Measurements from ENCODE around the gene GJA1. TPM values are rescaled to one million over a fixed set of nuclear protein-coding genes. Genes with fewer than 3 reads are reported as not detected.

Gene GJA1
- total and polyA plus RNA-seq, 2 of the 13 experiments (the other 11 are each of a cell fraction or from before 2014, with no cell fraction given), result not detected

DNA sequence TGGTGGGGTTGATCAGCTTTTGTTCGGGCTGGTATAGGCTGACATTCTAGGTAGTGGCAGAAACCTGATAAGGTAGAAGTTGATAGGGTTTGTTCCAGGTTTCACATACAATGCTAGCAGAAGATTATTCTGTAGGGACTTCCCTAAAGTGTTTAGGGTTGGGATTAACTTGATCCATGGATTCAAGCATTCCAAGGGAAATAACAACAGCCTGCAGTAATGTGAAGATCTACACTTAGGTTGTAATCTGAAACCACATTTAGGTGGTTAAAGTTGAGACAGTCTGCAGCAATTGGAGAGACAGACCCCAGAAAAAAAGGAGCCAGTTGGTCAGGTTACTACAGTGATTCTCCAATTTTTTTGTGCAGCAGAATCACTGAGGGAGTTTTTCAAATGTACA lies 56.1 kb downstream of the GJA1 start:
- in situ Hi-C loops (cut with HindIII; ENCODE audit: extremely low pct_ligation_motif_present, low pct_unique_long_range_greater_than_20kb), result no loop called here
- H3K27ac ChIP-seq (ENCODE audit: extremely low read length, insufficient read depth, low read length), result no peak overlapping the region
- H3K27me3 ChIP-seq (ENCODE audit: control insufficient read depth in 1 of 2, insufficient read depth in 2 of 2, low read length in 2 of 2), result no peaks in the 10 kb centered on the region
- 5% methylated on average over 1 of the region's 1 CpG for WGBS (ENCODE audit: low lambda C conversion rate)
- no peak overlapping the region for H3K4me2 ChIP-seq (ENCODE audit: low read depth, low read length)
- H4K20me1 ChIP-seq (ENCODE audit: insufficient read depth, low read length), result no peaks in the 10 kb centered on the region
- intact Hi-C loops (cut with micrococcal nuclease; ENCODE audit: unreplicated experiment), result no loop called here
- no peaks in the 10 kb centered on the region for H3K79me2 ChIP-seq (ENCODE audit: insufficient read depth, low read length)
- no peaks in the 10 kb centered on the region for H3K4me1 ChIP-seq (ENCODE audit: insufficient read depth, low read length)
- H3K36me3 ChIP-seq (replicated peaks in 1 of 2; ENCODE audit: control insufficient read depth in 1 of 2, insufficient read depth in 2 of 2, low read length in 2 of 2), result no peaks in the 10 kb centered on the region
- DNase-seq (ENCODE audit: low spot score) (no peak), FAIRE-seq (no peak), ATAC-seq (no peak)
- BruUV-seq (replicated peaks), result no TSS peak
- H3K9me3 ChIP-seq (ENCODE audit: low read length), result no peaks in the 10 kb centered on the region
- H2AFZ ChIP-seq (ENCODE audit: low read length), result no peak overlapping the region
- no peak overlapping the region for H3K9ac ChIP-seq (ENCODE audit: insufficient read depth, low read depth, low read length)
- TF ChIP-seq RBFOX2 (IDR thresholded peaks at IDR 0.05; ENCODE audit: low read depth, low read length) (no peak), TCF7 (IDR thresholded peaks at IDR 0.05; ENCODE audit: low read depth) (no peak), ZNF557 (CRISPR knock-in tag; IDR thresholded peaks at IDR 0.05) (no peak), ZFP90 (CRISPR knock-in tag; IDR thresholded peaks at IDR 0.05; ENCODE audit: borderline replicate concordance) (no peak), ZBTB7A (CRISPR knock-in tag; IDR thresholded peaks at IDR 0.05) (no peak), ZNF777 (CRISPR knock-in tag; IDR thresholded peaks at IDR 0.05) (no peak), KDM3A (CRISPR knock-in tag; IDR thresholded peaks at IDR 0.05; ENCODE audit: low read depth) (no peak), MTA3 (CRISPR knock-in tag; IDR thresholded peaks at IDR 0.05) (no peak), RFXAP (CRISPR knock-in tag; IDR thresholded peaks at IDR 0.05; ENCODE audit: borderline replicate concordance) (no peak), ZFY (CRISPR knock-in tag; IDR thresholded peaks at IDR 0.05) (no peak), EZH2 (conservative IDR thresholded peaks at IDR 0.05; ENCODE audit: low read depth, low read length) (no peak)
- TF ChIP-seq, protein P1, sequence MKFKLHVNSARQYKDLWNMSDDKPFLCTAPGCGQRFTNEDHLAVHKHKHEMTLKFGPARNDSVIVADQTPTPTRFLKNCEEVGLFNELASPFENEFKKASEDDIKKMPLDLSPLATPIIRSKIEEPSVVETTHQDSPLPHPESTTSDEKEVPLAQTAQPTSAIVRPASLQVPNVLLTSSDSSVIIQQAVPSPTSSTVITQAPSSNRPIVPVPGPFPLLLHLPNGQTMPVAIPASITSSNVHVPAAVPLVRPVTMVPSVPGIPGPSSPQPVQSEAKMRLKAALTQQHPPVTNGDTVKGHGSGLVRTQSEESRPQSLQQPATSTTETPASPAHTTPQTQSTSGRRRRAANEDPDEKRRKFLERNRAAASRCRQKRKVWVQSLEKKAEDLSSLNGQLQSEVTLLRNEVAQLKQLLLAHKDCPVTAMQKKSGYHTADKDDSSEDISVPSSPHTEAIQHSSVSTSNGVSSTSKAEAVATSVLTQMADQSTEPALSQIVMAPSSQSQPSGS (CRISPR knock-in tag; IDR thresholded peaks at IDR 0.05), result no peak
- TF ChIP-seq, protein P2, sequence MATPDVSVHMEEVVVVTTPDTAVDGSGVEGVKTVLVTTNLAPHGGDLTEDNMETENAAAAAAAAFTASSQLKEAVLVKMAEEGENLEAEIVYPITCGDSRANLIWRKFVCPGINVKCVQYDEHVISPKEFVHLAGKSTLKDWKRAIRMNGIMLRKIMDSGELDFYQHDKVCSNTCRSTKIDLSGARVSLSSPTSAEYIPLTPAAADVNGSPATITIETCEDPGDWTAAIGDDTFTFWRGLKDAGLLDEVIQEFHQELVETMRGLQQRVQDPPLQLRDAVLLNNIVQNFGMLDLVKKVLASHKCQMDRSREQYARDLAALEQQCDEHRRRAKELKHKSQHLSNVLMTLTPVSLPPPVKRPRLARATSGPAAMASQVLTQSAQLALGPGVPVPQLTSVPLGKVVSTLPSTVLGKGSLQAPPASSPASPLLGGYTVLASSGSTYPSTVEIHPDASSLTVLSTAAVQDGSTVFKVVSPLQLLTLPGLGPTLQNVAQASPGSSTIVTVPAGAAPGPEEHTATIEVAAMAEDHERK (CRISPR knock-in tag; IDR thresholded peaks at IDR 0.05; ENCODE audit: low read depth), result no peak
- TF ChIP-seq, protein P3, sequence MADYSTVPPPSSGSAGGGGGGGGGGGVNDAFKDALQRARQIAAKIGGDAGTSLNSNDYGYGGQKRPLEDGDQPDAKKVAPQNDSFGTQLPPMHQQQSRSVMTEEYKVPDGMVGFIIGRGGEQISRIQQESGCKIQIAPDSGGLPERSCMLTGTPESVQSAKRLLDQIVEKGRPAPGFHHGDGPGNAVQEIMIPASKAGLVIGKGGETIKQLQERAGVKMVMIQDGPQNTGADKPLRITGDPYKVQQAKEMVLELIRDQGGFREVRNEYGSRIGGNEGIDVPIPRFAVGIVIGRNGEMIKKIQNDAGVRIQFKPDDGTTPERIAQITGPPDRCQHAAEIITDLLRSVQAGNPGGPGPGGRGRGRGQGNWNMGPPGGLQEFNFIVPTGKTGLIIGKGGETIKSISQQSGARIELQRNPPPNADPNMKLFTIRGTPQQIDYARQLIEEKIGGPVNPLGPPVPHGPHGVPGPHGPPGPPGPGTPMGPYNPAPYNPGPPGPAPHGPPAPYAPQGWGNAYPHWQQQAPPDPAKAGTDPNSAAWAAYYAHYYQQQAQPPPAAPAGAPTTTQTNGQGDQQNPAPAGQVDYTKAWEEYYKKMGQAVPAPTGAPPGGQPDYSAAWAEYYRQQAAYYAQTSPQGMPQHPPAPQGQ (CRISPR knock-in tag; IDR thresholded peaks at IDR 0.05; ENCODE audit: borderline replicate concordance), result no peak
- CTCF ChIA-PET (ENCODE audit: low intra/inter-chr PET ratio, low total read pairs), result no interaction called here
- H3K4me3 ChIP-seq (replicated peaks in 1 of 3; ENCODE audit: insufficient read depth in 1 of 3, low read depth in 2 of 3, low read length in 3 of 3), result no peak overlapping the region
- POLR2A ChIA-PET, result no interaction called here
